Esophagus squamous epithelium (tissue), 5 donors: ENCODE measurements around the gene SYT5. TPM values are rescaled to one million over a fixed set of nuclear protein-coding genes. Genes with fewer than 3 reads are reported as not detected.

ENCODE experiments used
- DNase-seq: peaks from one replicate; lab custom pipeline; 2025; lab: John Stamatoyannopoulos, UW
- H3K27ac ChIP-seq, 4 donors: fragments of 200-600 bp; sonication (generic); one replicate each; pipeline ENCODE4 v1.5.1; 2016 to 2019; ENCODE audit warnings: mild to moderate bottlenecking in 1 of 4
- H3K27me3 ChIP-seq, 4 donors: fragments of 200-600 bp; sonication (generic); 1 replicate in 3 of 4; 2 replicates in 1 of 4; pipeline versions ENCODE4 v1.5.1 to v1.6.0; 2017 to 2021; ENCODE audit warnings: antibody characterized with exemption in 1 of 4
- H3K36me3 ChIP-seq, 3 donors: fragments of 200-600 bp; sonication (generic); one replicate each; pipeline ENCODE4 v1.5.1; 2016 to 2019
- H3K4me1 ChIP-seq, 3 donors: fragments of 200-600 bp; sonication (generic); one replicate each; pipeline ENCODE4 v1.5.1; 2017 to 2019
- H3K4me3 ChIP-seq, 4 donors: fragments of 200-600 bp; sonication (generic); 1 replicate in 3 of 4; 2 replicates in 1 of 4; pipeline ENCODE4 v1.5.1; 2016 to 2019; ENCODE audit warnings: mild to moderate bottlenecking in 2 of 4, moderate library complexity in 1 of 4
- H3K9me3 ChIP-seq, 3 donors: fragments of 200-600 bp; sonication (generic); one replicate each; pipeline ENCODE4 v1.5.1; 2016 to 2019
- CTCF ChIP-seq, 6 experiments: fragments of 450-650 bp in 4 of 6; fragments of 200-600 bp in 2 of 6; sonication (generic) in 2 of 6; IDR thresholded peaks; one replicate each; pipeline ENCODE4 v1.5.1; 2016 to 2019; ENCODE audit warnings: antibody characterized with exemption in 6 of 6, mild to moderate bottlenecking in 4 of 6, moderate library complexity in 4 of 6
- POLR2A ChIP-seq, 4 donors: fragments of 450-650 bp; IDR thresholded peaks; one replicate each; pipeline ENCODE4 v1.6.1; 2017; ENCODE audit warnings: antibody characterized with exemption in 4 of 4, mild to moderate bottlenecking in 4 of 4, moderate library complexity in 3 of 4
- WGBS, 2 donors: methylation state at CpG; one replicate each; pipeline ENCODE4 v1.1.5; 2018; 5-methylcytosine and 5-hydroxymethylcytosine counted together
- intact Hi-C: fragments of 100-400 bp; cut with DNase I; formaldehyde crosslinking; loops from one replicate; pipeline ENCODE4 v1.15.0; 2022
- total RNA-seq, 4 donors: library from RNA; depleted of rRNA; stranded (reverse); fragments of >200 nt; gene quantifications; one replicate each; pipeline ENCODE4 v1.1.0, GENCODE V29; 2016
- donor health status: DM: yes; HTN: yes; CAD: no.

SYT5 gene
- total RNA-seq, 4 donors from 2014 or later = 0.22 TPM; not detected in 3

- TF ChIP-seq POLR2A (IDR thresholded peaks at IDR 0.05) (no peak), CTCF (IDR thresholded peaks at IDR 0.05) (no peak)
- no peak overlapping the region for H3K27ac ChIP-seq
- 62 to 64% methylated on average over 4 of the region's 4 CpGs for WGBS, 2 donors
- H3K9me3 ChIP-seq = no peaks in the 10 kb centered on the region
- no peaks in the 10 kb centered on the region for H3K36me3 ChIP-seq
- H3K4me3 ChIP-seq = no peak overlapping the region
- peaks cover 3 to 99% (median 12%) of the 10 kb centered on the region in 4 donors for H3K27me3 ChIP-seq
- H3K4me1 ChIP-seq = peaks cover 6 to 36% (median 21%) of the 10 kb centered on the region in 3 donors
- DNase-seq = no peak
- intact Hi-C loops = no loop called here
Measured at GRCh38 chr19:55169136-55169535, 11.0 kb downstream of the SYT5 start.

GRCh38 chr19:55166530-55167268 lies 13.4 kb downstream of the SYT5 start, which contains the start of gene DNAAF3:
Gene DNAAF3, minus strand, starts transcription at chr19:55166613. Its CDS starts 200 bp downstream, at chr19:55166413.
- H3K27me3 ChIP-seq = peaks cover 2 to 99% (median 6%) of the 10 kb centered on the region in 4 donors
- TF ChIP-seq CTCF (IDR thresholded peaks at IDR 0.05) = peak in 1 of 6 experiments; percentile 14
- no peak for TF ChIP-seq POLR2A (IDR thresholded peaks at IDR 0.05)
- no peaks in the 10 kb centered on the region for H3K9me3 ChIP-seq
- 2 to 5% methylated on average over 23 to 29 of the region's 33 CpGs for WGBS, 2 donors
- peaks cover 0 to 23% (median 13%) of the 10 kb centered on the region in 3 donors for H3K4me1 ChIP-seq
- intact Hi-C loops = no loop called here
- peak; percentile 65 for DNase-seq
- H3K27ac ChIP-seq = peak within 1 kb of the TSS in 3 of 4 donors; percentile 34 to 68 (median 66)
- no peaks in the 10 kb centered on the region for H3K36me3 ChIP-seq
- peak within 1 kb of the TSS; percentile 13 to 69 (median 50) for H3K4me3 ChIP-seq

GRCh38 chr19:55165952-55166529 lies 14.0 kb downstream of the SYT5 start:
- peaks cover 0 to 24% (median 13%) of the 10 kb centered on the region in 3 donors for H3K4me1 ChIP-seq
- H3K9me3 ChIP-seq = no peaks in the 10 kb centered on the region
- no peak for DNase-seq
- H3K36me3 ChIP-seq = no peaks in the 10 kb centered on the region
- peak overlapping the region in 2 of 4 donors; percentile 34 to 44 for H3K27ac ChIP-seq
- intact Hi-C loops = no loop called here
- TF ChIP-seq CTCF (IDR thresholded peaks at IDR 0.05) = peak in 5 of 6 experiments; percentile 10 to 33 (median 17)
- no peak for TF ChIP-seq POLR2A (IDR thresholded peaks at IDR 0.05)
- H3K27me3 ChIP-seq = peaks cover 5 to 99% (median 12%) of the 10 kb centered on the region in 4 donors
- H3K4me3 ChIP-seq = peak overlapping the region; percentile 13 to 69 (median 50)
- WGBS, 2 donors = 0% methylated on average over 6 of the region's 34 CpGs

- Histone ChIP-seq H3K36me3 (no peaks in the 10 kb centered on the region), H3K27ac (no peak overlapping the region), H3K9me3 (no peaks in the 10 kb centered on the region), H3K27me3 (peaks cover 5 to 98% (median 14%) of the 10 kb centered on the region in 4 donors), H3K4me1 (peaks cover 0 to 46% (median 24%) of the 10 kb centered on the region in 3 donors), H3K4me3 (no peak overlapping the region)
- 52 to 55% methylated on average over 15 to 25 of the region's 61 CpGs for WGBS, 2 donors
- DNase-seq = no peak
- intact Hi-C loops = no loop called here
- TF ChIP-seq POLR2A (IDR thresholded peaks at IDR 0.05) (no peak), CTCF (IDR thresholded peaks at IDR 0.05) (no peak)
Measured at GRCh38 chr19:55161571-55162322, 18.3 kb downstream of the SYT5 start.
